ENCODE results near the gene FAM20A.

Gene FAM20A

GRCh38 chr17:68489919-68490318, 111.2 kb downstream of the FAM20A start:
- no peak for DNase-seq
